RWPE2 (cell line): ENCODE data around the gene NOP56.

Source experiments
- ATAC-seq: fragments of 200-7000 bp; cut with Tn5 transposase; 3 replicates; pipeline ENCODE4 v1.9.1; 2021; ENCODE audit warnings: low read depth
- DNase-seq: peaks from one replicate; pipeline ENCODE4 v3.0.0-alpha.2; 2020; ENCODE audit warnings: low spot score
- H3K27ac ChIP-seq: fragments of 450-650 bp; 2 replicates; pipeline ENCODE4 v1.5.1; 2017; ENCODE audit warnings: mild to moderate bottlenecking; ENCODE audit not compliant: poor library complexity, severe bottlenecking
- H3K27me3 ChIP-seq: fragments of 250-450 bp; sonication (Bioruptor Pico); 2 replicates; pipeline ENCODE4 v1.5.1; 2021; ENCODE audit warnings: mild to moderate bottlenecking, moderate library complexity; ENCODE audit not compliant: insufficient read depth, poor library complexity, severe bottlenecking
- H3K36me3 ChIP-seq: fragments of 250-450 bp; sonication (Bioruptor Pico); 2 replicates; pipeline ENCODE4 v1.5.1; 2020; ENCODE audit warnings: low read depth, mild to moderate bottlenecking, moderate library complexity
- H3K4me1 ChIP-seq: fragments of 250-450 bp; sonication (Bioruptor Pico); 2 replicates; pipeline ENCODE4 v1.5.1; 2021; ENCODE audit warnings: mild to moderate bottlenecking, moderate library complexity; ENCODE audit not compliant: insufficient read depth, poor library complexity, severe bottlenecking
- H3K4me3 ChIP-seq: fragments of 250-450 bp; sonication (Bioruptor Pico); 2 replicates; pipeline ENCODE4 v1.5.1; 2021; ENCODE audit warnings: mild to moderate bottlenecking, moderate library complexity; ENCODE audit not compliant: severe bottlenecking
- H3K9me3 ChIP-seq: fragments of 250-450 bp; sonication (Bioruptor Pico); 2 replicates; pipeline ENCODE4 v1.5.1; 2021; ENCODE audit warnings: mild to moderate bottlenecking, moderate library complexity; ENCODE audit not compliant: severe bottlenecking
- TF ChIP-seq, protein P1 (sequence below): fragments of 450-650 bp; IDR thresholded peaks from one replicate; pipeline ENCODE4 v1.5.1; 2017; ENCODE audit warnings: mild to moderate bottlenecking, moderate library complexity; ENCODE audit not compliant: poor library complexity, severe bottlenecking

The NOP56 gene

DNA sequence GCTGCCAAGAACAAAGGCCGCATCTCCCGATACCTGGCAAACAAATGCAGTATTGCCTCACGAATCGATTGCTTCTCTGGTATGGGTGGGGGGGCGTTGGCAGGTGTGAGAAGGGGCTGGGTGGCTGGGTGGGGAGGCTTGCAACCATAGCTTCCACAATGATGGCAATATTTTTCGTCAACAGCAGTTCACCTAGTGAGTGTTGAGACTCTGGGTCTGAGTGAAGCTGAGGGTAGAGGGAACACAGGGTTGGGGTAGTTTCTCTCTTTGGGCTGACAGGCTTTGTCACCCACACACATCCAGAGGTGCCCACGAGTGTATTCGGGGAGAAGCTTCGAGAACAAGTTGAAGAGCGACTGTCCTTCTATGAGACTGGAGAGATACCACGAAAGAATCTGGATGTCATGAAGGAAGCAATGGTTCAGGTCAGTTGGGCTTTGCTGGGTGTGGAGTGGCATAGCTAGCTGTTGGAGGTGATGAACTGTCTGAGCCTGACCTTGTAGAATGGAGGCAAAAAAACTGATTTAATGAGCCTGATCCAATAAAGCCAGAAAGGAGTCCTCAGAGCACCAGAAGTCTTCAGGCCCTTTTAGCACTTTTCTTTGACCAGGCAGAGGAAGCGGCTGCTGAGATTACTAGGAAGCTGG, 4.2 kb downstream of the NOP56 start:
- Histone ChIP-seq H3K27me3 (no peaks in the 10 kb centered on the region), H3K27ac (no peak overlapping the region), H3K4me1 (no peaks in the 10 kb centered on the region), H3K4me3 (no peak overlapping the region), H3K36me3 (peaks cover 70% of the 10 kb centered on the region), H3K9me3 (no peaks in the 10 kb centered on the region)
- DNase-seq (no peak), ATAC-seq (no peak)
- TF ChIP-seq, protein P1, sequence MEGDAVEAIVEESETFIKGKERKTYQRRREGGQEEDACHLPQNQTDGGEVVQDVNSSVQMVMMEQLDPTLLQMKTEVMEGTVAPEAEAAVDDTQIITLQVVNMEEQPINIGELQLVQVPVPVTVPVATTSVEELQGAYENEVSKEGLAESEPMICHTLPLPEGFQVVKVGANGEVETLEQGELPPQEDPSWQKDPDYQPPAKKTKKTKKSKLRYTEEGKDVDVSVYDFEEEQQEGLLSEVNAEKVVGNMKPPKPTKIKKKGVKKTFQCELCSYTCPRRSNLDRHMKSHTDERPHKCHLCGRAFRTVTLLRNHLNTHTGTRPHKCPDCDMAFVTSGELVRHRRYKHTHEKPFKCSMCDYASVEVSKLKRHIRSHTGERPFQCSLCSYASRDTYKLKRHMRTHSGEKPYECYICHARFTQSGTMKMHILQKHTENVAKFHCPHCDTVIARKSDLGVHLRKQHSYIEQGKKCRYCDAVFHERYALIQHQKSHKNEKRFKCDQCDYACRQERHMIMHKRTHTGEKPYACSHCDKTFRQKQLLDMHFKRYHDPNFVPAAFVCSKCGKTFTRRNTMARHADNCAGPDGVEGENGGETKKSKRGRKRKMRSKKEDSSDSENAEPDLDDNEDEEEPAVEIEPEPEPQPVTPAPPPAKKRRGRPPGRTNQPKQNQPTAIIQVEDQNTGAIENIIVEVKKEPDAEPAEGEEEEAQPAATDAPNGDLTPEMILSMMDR, result no peak

DNA sequence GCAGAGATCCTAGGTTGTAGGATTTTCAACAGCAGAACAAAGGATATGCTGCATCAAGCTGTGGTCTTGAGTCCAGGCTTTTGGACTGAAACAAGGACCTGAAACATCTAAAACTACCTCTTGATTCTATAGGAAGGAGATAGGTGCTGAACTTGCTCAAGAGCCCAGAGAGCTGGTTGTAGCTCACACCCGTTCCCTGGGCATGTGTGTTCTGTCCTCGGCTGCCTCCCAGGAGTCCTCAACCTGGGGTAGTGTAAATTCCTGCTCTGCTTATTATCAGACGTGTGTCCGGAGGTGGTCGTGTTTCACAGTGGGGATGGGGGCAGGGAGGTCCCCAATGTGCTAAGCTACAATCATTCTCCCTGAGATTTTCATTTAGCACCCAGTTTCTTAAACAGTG, 4.8 kb downstream of the NOP56 start:
- ATAC-seq, result no peak
- H3K9me3 ChIP-seq, result no peaks in the 10 kb centered on the region
- no peaks in the 10 kb centered on the region for H3K4me1 ChIP-seq
- no peaks in the 10 kb centered on the region for H3K27me3 ChIP-seq
- DNase-seq, result no peak
- peaks cover 77% of the 10 kb centered on the region for H3K36me3 ChIP-seq
- TF ChIP-seq, protein P1, result no peak
- no peak overlapping the region for H3K4me3 ChIP-seq
- no peak overlapping the region for H3K27ac ChIP-seq

DNA sequence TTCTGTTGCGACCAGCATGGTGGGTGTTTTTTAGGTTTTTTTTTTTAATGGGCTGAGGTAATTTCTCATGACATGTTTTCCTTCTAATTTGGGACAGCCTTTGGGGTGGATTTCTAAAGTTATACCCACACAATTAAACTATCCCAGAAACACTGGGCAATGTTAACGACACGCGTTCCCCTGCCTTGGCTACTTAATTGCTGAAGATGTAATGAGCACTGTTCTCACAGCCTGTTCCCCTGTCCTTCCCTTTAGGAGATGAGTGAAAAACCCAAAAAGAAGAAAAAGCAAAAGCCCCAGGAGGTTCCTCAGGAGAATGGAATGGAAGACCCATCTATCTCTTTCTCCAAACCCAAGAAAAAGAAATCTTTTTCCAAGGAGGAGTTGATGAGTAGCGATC, 5.2 kb downstream of the NOP56 start:
- Histone ChIP-seq H3K4me1 (no peaks in the 10 kb centered on the region), H3K9me3 (no peaks in the 10 kb centered on the region), H3K27me3 (no peaks in the 10 kb centered on the region), H3K27ac (no peak overlapping the region), H3K36me3 (peaks cover 81% of the 10 kb centered on the region), H3K4me3 (no peak overlapping the region)
- no peak for ATAC-seq
- DNase-seq, result no peak
- TF ChIP-seq, protein P1, result no peak

DNA sequence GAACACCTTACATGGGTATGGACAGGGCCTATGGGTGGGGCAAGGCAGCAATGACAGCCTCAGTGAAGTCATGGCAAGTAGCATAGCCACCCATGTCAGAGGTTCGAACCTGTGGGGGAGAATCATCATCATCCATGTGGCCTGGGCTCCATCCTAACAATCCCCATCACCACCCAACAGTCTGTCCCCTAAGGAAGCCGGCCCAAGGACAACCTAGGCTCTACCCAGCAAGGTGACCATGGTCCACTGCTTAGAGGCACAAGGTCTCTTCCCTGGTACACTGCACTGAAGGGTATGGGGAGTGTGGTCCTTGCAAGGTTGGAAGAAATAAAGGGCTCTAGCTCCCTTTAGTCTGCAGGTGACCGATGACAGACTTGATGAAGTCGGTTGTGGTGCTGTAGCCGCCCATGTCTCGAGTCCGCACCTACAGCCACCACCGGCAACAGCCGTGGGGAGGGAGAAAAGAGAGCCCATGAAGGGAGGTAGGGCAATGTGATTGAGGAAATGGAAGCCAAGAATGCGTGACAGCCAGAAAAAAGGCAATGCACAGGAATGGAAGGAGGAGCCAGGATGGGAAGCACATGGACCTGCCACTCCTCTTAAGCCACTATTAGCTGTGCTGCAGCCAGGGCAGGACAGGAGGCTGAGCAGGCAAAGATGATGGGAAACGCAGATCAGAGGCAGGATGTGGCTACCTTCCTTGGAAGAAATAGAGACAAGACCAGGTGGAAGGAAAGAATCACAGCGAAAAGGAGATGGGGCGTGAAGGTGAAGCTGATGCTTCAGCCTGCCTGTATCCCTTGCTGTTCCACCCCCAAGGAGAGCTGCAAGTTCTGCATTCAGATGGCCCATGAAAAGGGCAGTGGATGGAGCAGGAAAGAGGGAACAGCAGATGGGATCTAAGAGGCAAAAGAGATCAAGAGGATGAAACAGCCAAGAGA, 6.3 kb downstream of the NOP56 start:
- no peaks in the 10 kb centered on the region for H3K9me3 ChIP-seq
- TF ChIP-seq, protein P1, result no peak
- H3K36me3 ChIP-seq, result peaks cover 78% of the 10 kb centered on the region
- H3K4me1 ChIP-seq, result no peaks in the 10 kb centered on the region
- H3K27me3 ChIP-seq, result no peaks in the 10 kb centered on the region
- no peak for DNase-seq
- no peak overlapping the region for H3K27ac ChIP-seq
- peak; percentile 66 for ATAC-seq
- no peak overlapping the region for H3K4me3 ChIP-seq
